ENCODE results near the gene STAT5B. TPM values are rescaled to one million over a fixed set of nuclear protein-coding genes. Genes with fewer than 3 reads are reported as not detected.
A peak's percentile ranks its signal among the peaks of the same experiment; 100 is the strongest.

The STAT5B gene
- total and polyA plus RNA-seq, 2 of the 13 experiments (the other 11 are each of a cell fraction or from before 2014, with no cell fraction given) = 21.0 to 42.8 TPM

DNA sequence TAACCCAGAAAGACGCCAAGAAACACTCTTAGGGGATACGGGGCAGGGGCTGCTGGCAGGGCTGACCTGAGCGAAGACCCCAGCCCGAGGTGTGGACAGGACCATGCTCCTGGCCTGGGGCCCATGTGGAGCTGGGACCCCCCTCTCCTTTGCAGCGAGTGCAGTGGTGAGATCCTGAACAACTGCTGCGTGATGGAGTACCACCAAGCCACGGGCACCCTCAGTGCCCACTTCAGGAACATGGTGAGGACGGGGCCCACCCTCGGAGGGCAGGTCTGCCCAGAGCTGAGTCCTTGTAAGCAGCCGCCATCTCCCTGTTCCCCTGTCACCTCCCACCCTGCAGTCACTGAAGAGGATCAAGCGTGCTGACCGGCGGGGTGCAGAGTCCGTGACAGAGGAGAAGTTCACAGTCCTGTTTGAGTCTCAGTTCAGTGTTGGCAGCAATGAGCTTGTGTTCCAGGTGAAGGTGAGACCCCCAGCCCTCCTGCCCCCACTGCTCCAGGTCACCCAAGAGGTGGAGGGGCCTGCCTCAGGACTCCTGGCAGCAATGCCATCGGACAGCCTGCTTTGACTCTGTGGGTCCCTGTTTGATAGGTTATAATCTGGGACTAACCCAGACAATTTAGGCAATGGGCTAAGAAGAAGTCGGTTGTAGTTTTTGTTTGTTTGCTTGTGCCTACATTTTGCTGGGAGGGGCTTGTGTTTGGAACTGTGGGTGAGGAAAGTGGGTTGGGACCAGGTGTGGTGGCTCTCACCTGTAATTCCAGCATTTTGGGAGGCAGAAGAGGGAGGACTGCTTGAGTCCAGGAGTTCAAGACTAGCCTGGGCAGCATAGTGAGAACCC lies 28.2 kb upstream of the STAT5B start (continued):
- TF ChIP-seq SCMH1 (CRISPR knock-in tag; IDR thresholded peaks at IDR 0.05; ENCODE audit: borderline replicate concordance) = no peak
- TF ChIP-seq, protein P1, sequence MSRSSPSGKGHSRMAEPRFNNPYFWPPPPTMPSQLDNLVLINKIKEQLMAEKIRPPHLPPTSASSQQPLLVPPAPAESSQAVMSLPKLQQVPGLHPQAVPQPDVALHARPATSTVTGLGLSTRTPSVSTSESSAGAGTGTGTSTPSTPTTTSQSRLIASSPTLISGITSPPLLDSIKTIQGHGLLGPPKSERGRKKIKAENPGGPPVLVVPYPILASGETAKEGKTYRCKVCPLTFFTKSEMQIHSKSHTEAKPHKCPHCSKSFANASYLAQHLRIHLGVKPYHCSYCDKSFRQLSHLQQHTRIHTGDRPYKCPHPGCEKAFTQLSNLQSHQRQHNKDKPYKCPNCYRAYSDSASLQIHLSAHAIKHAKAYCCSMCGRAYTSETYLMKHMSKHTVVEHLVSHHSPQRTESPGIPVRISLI (CRISPR knock-in tag; IDR thresholded peaks at IDR 0.05; ENCODE audit: borderline replicate concordance) = no peak
- TF ChIP-seq ZNF703 (CRISPR knock-in tag; IDR thresholded peaks at IDR 0.05; ENCODE audit: borderline replicate concordance) = no peak
- no peak for TF ChIP-seq CCDC6 (CRISPR knock-in tag; IDR thresholded peaks at IDR 0.05)
- no peak for TF ChIP-seq SNAPC2 (CRISPR knock-in tag; IDR thresholded peaks at IDR 0.05)
- TF ChIP-seq KLF16 (CRISPR knock-in tag; IDR thresholded peaks at IDR 0.05) = no peak
- no peak for TF ChIP-seq ZNF768 (CRISPR knock-in tag; IDR thresholded peaks at IDR 0.05)
- 0 out of 2 replicates have a peak, but pooled peaks have one; percentile 51 for TF ChIP-seq SPEN (CRISPR knock-in tag; IDR thresholded peaks at IDR 0.05; ENCODE audit: low read depth)
- peak; percentile 76; the same call in 1 of the 2 replicates for TF ChIP-seq MEIS2 (CRISPR knock-in tag; IDR thresholded peaks at IDR 0.05)
- TF ChIP-seq GZF1 (CRISPR knock-in tag; IDR thresholded peaks at IDR 0.05) = no peak
- no peak for TF ChIP-seq ZFP36 (IDR thresholded peaks at IDR 0.05; ENCODE audit: borderline replicate concordance, low read depth, low read length, partially characterized antibody)
- TF ChIP-seq RFX1 (IDR thresholded peaks at IDR 0.05) = no peak
- TF ChIP-seq ZNF629 (CRISPR knock-in tag; conservative IDR thresholded peaks at IDR 0.05) = peak; percentile 47
- TF ChIP-seq CREM (IDR thresholded peaks at IDR 0.05) = no peak
- no peak for TF ChIP-seq CREM (CRISPR knock-in tag; IDR thresholded peaks at IDR 0.05)
- no peak for TF ChIP-seq ATAD3A (CRISPR knock-in tag; IDR thresholded peaks at IDR 0.05)
- TF ChIP-seq, protein P2, sequence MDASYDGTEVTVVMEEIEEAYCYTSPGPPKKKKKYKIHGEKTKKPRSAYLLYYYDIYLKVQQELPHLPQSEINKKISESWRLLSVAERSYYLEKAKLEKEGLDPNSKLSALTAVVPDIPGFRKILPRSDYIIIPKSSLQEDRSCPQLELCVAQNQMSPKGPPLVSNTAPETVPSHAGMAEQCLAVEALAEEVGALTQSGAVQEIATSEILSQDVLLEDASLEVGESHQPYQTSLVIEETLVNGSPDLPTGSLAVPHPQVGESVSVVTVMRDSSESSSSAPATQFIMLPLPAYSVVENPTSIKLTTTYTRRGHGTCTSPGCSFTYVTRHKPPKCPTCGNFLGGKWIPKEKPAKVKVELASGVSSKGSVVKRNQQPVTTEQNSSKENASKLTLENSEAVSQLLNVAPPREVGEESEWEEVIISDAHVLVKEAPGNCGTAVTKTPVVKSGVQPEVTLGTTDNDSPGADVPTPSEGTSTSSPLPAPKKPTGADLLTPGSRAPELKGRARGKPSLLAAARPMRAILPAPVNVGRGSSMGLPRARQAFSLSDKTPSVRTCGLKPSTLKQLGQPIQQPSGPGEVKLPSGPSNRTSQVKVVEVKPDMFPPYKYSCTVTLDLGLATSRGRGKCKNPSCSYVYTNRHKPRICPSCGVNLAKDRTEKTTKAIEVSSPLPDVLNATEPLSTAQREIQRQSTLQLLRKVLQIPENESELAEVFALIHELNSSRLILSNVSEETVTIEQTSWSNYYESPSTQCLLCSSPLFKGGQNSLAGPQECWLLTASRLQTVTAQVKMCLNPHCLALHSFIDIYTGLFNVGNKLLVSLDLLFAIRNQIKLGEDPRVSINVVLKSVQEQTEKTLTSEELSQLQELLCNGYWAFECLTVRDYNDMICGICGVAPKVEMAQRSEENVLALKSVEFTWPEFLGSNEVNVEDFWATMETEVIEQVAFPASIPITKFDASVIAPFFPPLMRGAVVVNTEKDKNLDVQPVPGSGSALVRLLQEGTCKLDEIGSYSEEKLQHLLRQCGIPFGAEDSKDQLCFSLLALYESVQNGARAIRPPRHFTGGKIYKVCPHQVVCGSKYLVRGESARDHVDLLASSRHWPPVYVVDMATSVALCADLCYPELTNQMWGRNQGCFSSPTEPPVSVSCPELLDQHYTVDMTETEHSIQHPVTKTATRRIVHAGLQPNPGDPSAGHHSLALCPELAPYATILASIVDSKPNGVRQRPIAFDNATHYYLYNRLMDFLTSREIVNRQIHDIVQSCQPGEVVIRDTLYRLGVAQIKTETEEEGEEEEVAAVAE (CRISPR knock-in tag; IDR thresholded peaks at IDR 0.05; ENCODE audit: borderline replicate concordance) = no peak; the same call in 1 of the 2 replicates
- no peak for TF ChIP-seq ZNF468 (CRISPR knock-in tag; IDR thresholded peaks at IDR 0.05)
- TF ChIP-seq NCOR1 (IDR thresholded peaks at IDR 0.05; ENCODE audit: borderline replicate concordance, low read length) = peak; percentile 40; the same call in 1 of the 2 replicates
- no peak for TF ChIP-seq YEATS2 (CRISPR knock-in tag; IDR thresholded peaks at IDR 0.05; ENCODE audit: borderline replicate concordance)
- TF ChIP-seq, protein P3, sequence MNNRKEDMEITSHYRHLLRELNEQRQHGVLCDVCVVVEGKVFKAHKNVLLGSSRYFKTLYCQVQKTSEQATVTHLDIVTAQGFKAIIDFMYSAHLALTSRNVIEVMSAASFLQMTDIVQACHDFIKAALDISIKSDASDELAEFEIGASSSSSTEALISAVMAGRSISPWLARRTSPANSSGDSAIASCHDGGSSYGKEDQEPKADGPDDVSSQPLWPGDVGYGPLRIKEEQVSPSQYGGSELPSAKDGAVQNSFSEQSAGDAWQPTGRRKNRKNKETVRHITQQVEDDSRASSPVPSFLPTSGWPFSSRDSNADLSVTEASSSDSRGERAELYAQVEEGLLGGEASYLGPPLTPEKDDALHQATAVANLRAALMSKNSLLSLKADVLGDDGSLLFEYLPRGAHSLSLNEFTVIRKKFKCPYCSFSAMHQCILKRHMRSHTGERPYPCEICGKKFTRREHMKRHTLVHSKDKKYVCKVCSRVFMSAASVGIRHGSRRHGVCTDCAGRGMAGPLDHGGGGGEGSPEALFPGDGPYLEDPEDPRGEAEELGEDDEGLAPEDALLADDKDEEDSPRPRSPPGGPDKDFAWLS (CRISPR knock-in tag; IDR thresholded peaks at IDR 0.05; ENCODE audit: borderline replicate concordance) = no peak
- TF ChIP-seq ZNF782 (CRISPR knock-in tag; IDR thresholded peaks at IDR 0.05; ENCODE audit: borderline replicate concordance) = no peak; the same call in 1 of the 2 replicates
- TF ChIP-seq ZNF713 (CRISPR knock-in tag; IDR thresholded peaks at IDR 0.05) = no peak
- TF ChIP-seq ZBTB38 (CRISPR knock-in tag; IDR thresholded peaks at IDR 0.05) = peak; percentile 47
